ENCODE measurements around the gene ACAP3.

The ACAP3 gene

DNA sequence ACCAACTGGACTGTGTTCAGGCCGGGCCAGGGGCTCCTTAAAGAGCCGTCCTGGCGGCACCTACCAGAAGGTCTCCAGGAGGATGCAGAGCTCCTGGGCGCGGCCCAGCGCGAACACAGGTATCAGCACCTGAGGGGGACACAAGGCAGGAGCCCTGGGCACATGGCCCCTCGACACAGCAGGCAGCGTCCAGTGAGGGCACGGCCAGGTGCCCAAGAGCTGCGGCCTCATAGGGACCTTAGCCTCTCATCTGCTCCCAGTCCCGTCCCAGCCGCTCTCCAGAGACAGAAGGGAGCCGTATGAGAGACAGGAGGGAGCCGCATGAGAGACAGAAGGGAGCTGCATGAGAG lies 6.5 kb upstream of the ACAP3 start:
- DNase-seq (ENCODE audit: low spot score): no peak

- DNase-seq (ENCODE audit: low spot score): no peak
Observed at GRCh38 chr1:1313500-1314236, 5.9 kb upstream of the ACAP3 start.

GRCh38 chr1:1312450-1313314 lies 5.0 kb upstream of the ACAP3 start:
- no peak for DNase-seq (ENCODE audit: low spot score)

DNA sequence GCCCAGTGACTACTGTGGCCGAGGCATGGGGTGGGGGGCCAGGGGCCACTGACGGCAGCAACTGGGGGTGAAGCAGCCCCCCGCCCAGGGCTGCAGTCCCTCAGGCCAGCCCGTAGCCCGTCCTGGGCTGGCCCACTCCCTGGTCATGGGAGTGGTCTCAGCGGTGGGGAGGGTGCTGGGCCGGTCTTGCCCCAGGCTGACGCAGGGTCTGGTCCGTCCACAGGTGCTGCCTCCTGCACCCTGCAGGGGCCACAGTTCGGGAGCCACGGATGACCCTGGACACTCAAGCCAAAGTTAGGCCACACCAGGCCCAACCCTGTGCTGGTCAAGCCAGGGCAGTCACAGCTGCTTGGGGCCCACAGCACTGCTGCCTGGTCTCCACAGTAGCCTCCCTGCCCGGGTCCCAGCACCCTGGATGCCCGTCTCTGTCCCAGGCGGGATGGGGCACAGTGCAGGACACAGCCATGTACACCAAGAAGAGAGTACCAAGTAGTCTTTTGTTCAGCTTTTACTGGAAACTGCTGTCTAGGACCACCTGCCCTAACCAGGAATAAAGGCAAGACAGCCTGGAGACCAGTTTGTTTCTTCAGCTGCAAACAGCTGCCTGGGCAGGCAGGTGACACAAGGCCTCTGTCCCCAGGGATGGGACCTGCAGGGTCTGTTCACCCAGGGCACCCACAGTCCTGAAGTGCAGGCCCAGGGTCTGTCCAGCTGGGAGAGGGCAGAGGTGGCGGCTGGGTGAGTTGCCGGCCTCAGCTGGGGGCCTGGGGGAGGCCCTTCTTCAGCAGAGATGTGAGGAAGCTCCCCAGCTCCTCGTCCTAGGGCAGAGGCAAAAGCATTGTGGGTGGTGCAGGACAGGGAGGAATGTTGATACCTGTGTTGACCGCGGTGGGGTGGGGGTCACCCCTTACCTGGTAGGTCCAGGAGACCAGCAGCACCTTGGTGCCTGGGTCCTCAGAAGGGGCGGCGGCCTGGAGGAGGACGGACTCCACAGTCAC lies 3.7 kb upstream of the ACAP3 start:
- DNase-seq (ENCODE audit: low spot score): no peak

DNA sequence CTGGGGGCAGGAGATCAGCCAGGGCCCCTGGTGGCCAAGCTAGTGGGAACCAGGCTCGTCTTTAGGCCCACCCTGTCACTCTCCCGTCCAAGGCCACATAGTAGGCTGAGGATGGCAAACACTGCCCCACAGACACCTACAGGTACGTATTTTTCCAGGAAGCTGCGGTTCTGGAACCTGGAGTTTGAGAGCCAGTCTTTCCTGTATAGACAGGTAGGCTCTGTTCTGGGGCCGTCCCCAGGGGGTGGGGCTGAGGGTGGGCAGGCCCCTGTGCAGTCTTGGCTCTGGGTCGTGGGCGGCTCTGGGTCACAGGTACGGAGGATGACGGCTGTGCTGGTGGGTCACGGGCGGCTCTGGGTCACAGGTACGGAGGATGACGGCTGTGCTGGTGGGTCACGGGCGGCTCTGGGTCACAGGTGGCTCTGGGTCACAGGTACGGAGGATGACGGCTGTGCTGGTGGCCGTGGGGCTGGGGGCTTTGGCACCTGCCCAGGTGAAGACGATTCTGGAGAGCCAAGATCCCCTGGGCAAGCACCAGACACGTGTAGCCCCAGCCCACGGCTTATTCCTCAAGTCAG lies 2.8 kb upstream of the ACAP3 start:
- no peak for DNase-seq (ENCODE audit: low spot score)

DNA sequence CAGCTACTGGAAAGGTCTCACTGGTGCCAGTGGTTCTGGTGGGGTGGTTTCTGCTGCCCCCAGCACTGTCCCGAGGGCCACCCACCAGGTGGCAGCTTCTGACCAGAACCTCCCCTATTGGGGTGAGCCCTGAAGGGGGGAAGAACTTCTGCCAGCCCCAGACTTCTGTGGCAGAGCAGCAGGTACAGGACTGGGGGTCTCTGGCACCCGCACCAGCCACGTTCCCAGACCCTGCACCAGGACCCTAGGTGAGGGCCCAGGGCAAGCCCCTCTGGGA lies 2.3 kb upstream of the ACAP3 start:
- DNase-seq (ENCODE audit: low spot score): no peak

- no peak for DNase-seq (ENCODE audit: low spot score)
Observed at GRCh38 chr1:1309251-1310108, 1.8 kb upstream of the ACAP3 start.

DNA sequence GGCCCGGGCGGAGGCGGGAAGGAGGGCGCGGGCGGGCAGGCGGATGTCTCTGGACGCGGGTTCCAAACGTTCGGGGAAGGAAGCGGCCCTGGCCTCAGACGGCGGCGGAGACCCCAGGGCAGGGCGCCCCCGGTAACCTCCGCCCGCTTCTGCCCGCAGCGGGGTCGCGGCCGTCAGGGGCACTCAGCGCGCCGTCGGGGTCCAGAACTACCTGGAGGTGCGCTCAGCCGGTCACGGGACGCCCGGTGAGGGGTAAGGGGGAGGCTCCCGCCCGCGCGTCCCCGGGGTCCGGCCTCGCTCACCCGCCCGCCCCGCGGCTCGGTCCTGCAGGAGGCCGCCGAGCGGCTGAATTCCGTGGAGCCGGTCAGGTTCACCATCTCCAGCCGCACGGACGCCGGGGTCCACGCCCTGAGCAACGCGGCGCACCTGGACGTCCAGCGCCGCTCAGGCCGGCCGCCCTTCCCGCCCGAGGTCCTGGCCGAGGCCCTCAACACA lies 1.1 kb upstream of the ACAP3 start:
- no peak for DNase-seq (ENCODE audit: low spot score)

DNA sequence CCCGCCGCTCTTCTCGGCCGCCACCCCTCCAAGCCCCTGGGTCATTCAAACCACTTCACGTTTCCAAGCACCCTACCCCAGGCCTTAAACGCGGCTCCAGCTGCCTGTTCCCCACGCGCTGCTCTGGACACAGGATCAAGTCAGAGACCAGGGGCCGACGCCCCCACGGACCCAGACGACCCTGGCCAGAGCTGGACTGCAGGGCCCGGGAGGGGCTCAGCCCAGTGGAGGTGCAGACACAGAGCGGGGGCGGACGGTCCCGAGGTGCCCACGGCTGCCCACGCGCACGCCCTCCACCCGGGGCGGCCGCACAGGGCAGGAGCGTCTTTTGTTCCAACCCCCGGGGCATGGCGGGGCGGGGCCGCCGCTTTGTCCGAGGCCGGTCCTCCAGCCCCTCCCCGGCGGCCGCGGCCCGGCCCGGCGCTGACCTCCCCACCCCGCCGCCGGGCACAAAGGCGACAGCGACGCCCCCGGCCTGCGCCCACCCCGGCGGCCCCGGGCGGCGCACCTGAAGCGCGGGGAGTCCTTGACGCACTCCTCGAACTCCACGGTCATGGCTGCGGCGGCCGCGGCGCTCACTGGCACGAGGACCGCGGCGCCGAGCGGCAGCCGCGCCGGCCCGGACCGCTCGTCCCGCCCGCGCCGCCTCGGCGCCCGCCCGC lies 338 bp downstream of the ACAP3 start:
- no peak for DNase-seq (ENCODE audit: low spot score)

GRCh38 chr1:1306661-1307260 lies 969 bp downstream of the ACAP3 start:
- peak; percentile 29 for DNase-seq (ENCODE audit: low spot score)

DNA sequence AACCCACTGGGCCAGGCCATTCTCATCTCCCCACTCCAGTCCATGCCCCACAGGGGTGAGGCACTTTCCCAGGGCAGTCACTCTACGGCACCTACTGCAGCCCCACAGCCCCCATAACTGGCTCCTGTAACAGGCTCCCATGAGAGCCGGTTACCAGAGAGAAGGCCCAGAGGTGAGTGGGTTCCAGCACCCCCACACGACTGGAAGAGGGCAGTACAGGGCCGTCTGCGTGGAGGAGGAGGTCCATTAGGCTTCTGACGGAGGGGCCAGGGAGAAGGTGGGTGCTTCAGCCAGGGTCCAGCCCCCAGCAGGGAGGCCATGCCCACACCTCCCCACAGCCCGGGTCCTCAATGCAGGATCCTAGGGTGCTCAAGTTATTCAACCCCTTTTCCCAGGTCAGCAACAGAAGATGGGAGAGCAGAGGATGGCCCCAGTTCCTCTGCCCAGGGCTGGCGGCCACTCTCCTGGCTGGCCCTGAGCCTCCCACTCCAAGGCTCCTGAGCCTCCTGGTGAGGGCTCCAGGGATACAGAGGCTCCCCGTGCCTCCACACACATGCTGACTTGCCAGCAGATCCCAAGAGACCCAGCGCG lies 1.6 kb downstream of the ACAP3 start:
- DNase-seq (ENCODE audit: low spot score): no peak

DNA sequence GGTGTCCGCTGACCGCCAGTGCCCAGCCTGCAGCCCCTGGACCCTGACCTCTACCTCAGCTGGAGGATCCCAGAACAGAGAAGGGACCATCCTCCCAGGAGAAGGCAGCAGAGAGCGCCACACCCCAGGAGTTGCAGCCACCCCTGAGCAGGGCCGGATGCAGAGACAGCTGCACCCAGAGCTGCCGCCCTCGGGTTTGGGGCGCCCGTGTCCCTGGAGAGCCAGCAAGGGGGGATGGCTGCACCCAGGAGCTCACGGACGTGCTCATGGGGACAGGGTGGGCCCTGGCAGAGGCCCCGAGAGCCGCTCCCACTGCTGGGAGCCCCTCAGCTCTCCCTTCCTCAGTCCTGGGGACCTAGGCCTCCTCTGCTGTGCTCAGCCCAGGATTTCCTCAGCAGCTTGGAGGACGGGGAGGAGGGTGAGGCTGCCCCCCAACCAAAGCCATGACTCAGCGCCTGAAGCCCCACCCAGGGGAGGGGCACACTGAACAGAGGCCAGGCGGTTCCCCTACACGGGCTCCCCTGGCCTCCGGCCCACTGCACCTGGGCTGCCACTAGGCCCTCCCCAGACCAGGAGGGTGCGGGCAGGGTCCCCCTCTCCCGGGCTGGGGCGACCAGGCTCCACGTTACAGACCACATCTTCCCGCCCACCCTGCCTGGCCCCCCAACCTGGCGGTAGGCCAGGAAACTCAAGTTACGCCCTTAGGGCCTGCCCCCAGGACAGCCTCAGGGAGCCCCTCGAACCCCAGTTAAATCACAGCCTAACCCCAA lies 2.2 kb downstream of the ACAP3 start:
- DNase-seq (ENCODE audit: low spot score): peak; percentile 42

GRCh38 chr1:1304331-1305299 lies 3.1 kb downstream of the ACAP3 start:
- DNase-seq (ENCODE audit: low spot score): peak; percentile 92

DNA sequence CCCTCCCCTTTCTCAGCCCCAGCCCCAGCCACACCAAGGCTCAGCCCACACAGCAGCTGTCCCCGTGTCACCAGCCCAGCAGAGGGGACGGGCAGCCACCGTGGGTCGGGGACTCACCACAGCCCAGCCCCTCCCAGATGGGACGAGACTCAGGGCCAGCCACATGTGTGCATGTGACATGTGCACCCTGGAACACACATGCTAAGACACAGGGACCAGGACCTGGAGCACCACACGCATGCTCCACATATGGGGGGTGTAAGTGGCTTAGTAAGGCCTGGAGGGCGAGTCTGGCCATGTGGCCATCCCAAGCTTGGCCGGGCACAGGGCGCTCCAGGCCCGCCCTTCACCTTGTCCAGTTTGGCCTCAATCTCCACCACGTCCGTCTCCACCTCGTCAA lies 4.0 kb downstream of the ACAP3 start:
- no peak for DNase-seq (ENCODE audit: low spot score)

GRCh38 chr1:1302951-1303509 lies 4.7 kb downstream of the ACAP3 start:
- no peak for DNase-seq (ENCODE audit: low spot score)

DNA sequence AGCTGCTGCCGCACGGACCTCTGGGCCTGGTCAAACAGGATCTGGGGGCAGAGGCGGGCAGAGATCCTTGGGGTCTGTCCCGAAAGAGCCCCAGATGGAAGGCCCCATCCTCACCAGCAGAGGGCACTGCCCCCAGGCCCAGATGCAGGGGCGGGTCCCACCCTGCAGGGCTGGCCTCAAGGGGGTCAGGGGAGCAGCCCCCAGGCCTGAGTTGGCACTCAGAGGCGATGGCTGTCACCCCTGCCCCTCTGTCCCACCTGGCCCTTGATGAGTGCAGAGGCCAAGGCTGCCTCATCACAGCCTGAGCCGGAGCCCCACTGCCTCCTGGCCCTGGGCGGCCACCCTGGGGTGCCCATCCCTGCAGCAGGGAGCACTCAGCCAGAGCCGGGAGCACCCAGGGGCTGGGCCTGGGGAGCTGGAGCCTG lies 5.7 kb downstream of the ACAP3 start:
- DNase-seq (ENCODE audit: low spot score): no peak

GRCh38 chr1:1300352-1300739 lies 7.4 kb downstream of the ACAP3 start:
- DNase-seq (ENCODE audit: low spot score): no peak

Measured in pons (tissue), 1 donor.